CD4-positive, alpha-beta T cell (primary cell): ENCODE data around the gene TSHZ1. TPM values are rescaled to one million over a fixed set of nuclear protein-coding genes. Genes with fewer than 3 reads are reported as not detected.

Experiments
- ATAC-seq: fragments of 200-7000 bp; cut with Tn5 transposase; one replicate; pipeline ENCODE4 v1.10.0; 2022; ENCODE audit warnings: mild to moderate bottlenecking; ENCODE audit not compliant: poor library complexity
- CTCF ChIA-PET: fragments of 350-600 bp; sonication (Branson Sonifier 250); formaldehyde crosslinking; loops from one replicate; lab custom pipeline; 2021; ENCODE audit warnings: antibody characterized with exemption, inconsistent platforms; lab: Charles Lee
- POLR2A ChIA-PET: fragments of 350-600 bp; sonication (Branson Sonifier 250); formaldehyde crosslinking; loops from one replicate; lab custom pipeline; 2021; ENCODE audit warnings: antibody characterized with exemption, inconsistent platforms; lab: Charles Lee
- DNase-seq, 14 experiments: peaks; one replicate each; pipeline ENCODE4 v3.0.0-alpha.2; 2013 to 2020; ENCODE audit warnings: mixed read lengths in 2 of 14
- H3K27ac ChIP-seq, 2 donors: one replicate each; pipeline versions ENCODE4 v1.5.1 to v1.7.0; 2013; ENCODE audit warnings: low read length in 2 of 2, low read depth in 1 of 2, mild to moderate bottlenecking in 1 of 2
- H3K27me3 ChIP-seq, 2 experiments: 1 replicate in 1 of 2; 2 replicates in 1 of 2; pipeline versions ENCODE4 v1.6.1 to v1.7.0; 2013; ENCODE audit warnings: low read length in 2 of 2, control low read depth in 1 of 2, mild to moderate bottlenecking in 1 of 2, moderate library complexity in 1 of 2; ENCODE audit not compliant: insufficient read depth in 2 of 2, control insufficient read depth in 1 of 2
- H3K36me3 ChIP-seq: one replicate; pipeline ENCODE4 v1.6.1; 2013; ENCODE audit warnings: low read length, control low read depth; ENCODE audit not compliant: insufficient read depth
- H3K4me1 ChIP-seq: one replicate; pipeline ENCODE4 v1.6.1; 2013; ENCODE audit warnings: low read length, control low read depth; ENCODE audit not compliant: insufficient read depth
- H3K4me3 ChIP-seq: one replicate; pipeline ENCODE4 v1.5.1; 2013; ENCODE audit warnings: mild to moderate bottlenecking, low read length, moderate library complexity
- H3K9me3 ChIP-seq, 2 experiments: 1 replicate in 1 of 2; 2 replicates in 1 of 2; pipeline versions ENCODE4 v1.6.1 to v1.7.0; 2013; ENCODE audit warnings: low read length in 2 of 2, mild to moderate bottlenecking in 2 of 2, control low read depth in 1 of 2, moderate library complexity in 1 of 2; ENCODE audit not compliant: control insufficient read depth in 1 of 2, insufficient read depth in 1 of 2
- H3K27ac Mint-ChIP-seq: one replicate; pipeline ENCODE4 v1.8.0; 2020; ENCODE audit warnings: mixed read lengths
- H3K27me3 Mint-ChIP-seq: one replicate; pipeline ENCODE4 v1.8.0; 2021; ENCODE audit warnings: mixed read lengths
- H3K36me3 Mint-ChIP-seq: one replicate; pipeline ENCODE4 v1.8.0; 2021; ENCODE audit warnings: low read depth, mixed read lengths
- H3K4me1 Mint-ChIP-seq: one replicate; pipeline ENCODE4 v1.8.0; 2021; ENCODE audit warnings: low read depth, mixed read lengths
- H3K4me3 Mint-ChIP-seq: one replicate; pipeline ENCODE4 v1.8.0; 2020; ENCODE audit warnings: mild to moderate bottlenecking, mixed read lengths
- H3K9me3 Mint-ChIP-seq: one replicate; pipeline ENCODE4 v1.8.0; 2020; ENCODE audit warnings: mixed read lengths
- intact Hi-C, 2 experiments: fragments of 100-400 bp; cut with DNase I in 1 of 2; cut with micrococcal nuclease in 1 of 2; formaldehyde crosslinking; loops; one replicate each; pipeline versions ENCODE4 v1.15.1 to v1.9.0; 2023 to 2025; cut with DNase I, micrococcal nuclease
- polyA plus RNA-seq, 2 donors: library from polyadenylated mRNA; unstranded; fragments of 120-200 nt; gene quantifications; one replicate each; pipeline ENCODE4 v1.2.1, GENCODE V29; 2013
- total RNA-seq, 174 experiments: library from RNA in 2 of 174; stranded (reverse) in 2 of 174; gene quantifications; one replicate each; pipeline ENCODE4 v1.2.3 and lab custom pipeline; 2021 to 2026
- TF ChIP-seq, protein P1 (sequence below): fragments of 200-600 bp; IDR thresholded peaks from one replicate; pipeline ENCODE4 v1.8.0; 2022; ENCODE audit warnings: antibody characterized with exemption, mild to moderate bottlenecking

Gene TSHZ1, protein sequence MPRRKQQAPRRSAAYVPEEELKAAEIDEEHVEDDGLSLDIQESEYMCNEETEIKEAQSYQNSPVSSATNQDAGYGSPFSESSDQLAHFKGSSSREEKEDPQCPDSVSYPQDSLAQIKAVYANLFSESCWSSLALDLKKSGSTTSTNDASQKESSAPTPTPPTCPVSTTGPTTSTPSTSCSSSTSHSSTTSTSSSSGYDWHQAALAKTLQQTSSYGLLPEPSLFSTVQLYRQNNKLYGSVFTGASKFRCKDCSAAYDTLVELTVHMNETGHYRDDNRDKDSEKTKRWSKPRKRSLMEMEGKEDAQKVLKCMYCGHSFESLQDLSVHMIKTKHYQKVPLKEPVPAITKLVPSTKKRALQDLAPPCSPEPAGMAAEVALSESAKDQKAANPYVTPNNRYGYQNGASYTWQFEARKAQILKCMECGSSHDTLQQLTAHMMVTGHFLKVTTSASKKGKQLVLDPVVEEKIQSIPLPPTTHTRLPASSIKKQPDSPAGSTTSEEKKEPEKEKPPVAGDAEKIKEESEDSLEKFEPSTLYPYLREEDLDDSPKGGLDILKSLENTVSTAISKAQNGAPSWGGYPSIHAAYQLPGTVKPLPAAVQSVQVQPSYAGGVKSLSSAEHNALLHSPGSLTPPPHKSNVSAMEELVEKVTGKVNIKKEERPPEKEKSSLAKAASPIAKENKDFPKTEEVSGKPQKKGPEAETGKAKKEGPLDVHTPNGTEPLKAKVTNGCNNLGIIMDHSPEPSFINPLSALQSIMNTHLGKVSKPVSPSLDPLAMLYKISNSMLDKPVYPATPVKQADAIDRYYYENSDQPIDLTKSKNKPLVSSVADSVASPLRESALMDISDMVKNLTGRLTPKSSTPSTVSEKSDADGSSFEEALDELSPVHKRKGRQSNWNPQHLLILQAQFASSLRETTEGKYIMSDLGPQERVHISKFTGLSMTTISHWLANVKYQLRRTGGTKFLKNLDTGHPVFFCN (N-terminal part only)
- total RNA-seq: 10 to 100 TPM; 19.9 to 21.5 TPM
- polyA plus RNA-seq (2013, experiment 1 of 2): 20.1 TPM
- polyA plus RNA-seq (2013, experiment 2 of 2): 21.5 TPM
- 10.0 to 77.8 (median 42.0) reads per million in 172 experiments for total RNA-seq (lab: John Stamatoyannopoulos, UW)

DNA sequence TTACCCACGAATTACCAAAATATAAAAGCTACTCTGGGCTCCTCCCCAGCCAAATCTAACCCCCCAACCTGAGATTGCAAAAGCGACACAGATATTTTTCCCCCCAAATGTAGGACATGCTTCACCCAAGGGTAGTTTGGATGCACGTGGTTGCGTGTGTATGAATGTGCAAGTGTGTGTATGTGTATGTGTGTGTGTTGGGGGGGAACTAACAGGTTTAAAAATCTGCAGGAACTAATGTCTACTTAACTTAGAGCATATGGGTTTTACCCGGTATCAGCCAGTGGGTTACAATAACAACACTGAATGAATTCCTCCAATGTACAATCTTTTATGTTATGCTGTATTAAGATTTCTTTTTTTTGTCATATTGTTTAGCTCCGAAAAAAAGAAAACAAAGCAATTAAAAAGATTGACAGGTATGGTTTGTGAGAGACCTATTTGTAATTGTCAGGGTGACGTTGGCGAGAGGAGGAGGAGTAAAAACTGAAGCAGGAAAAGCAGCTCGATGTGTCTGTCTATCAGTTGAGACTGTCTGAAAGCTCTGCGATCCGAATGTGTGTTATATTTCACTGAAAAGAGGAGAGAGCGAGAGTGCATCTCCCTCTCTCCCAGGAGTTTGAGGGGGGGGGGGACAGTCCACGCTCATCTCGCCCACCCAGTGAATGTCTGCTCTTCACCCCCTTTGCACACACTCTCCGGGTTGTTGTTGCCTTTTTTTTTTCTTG is at the start of gene TSHZ1:
Gene TSHZ1, plus strand, starts transcription at position 524 of the 728 bp plus-strand sequence. CDS start 1,080 bp downstream, outside the sequence.
- peak; percentile 62 for ATAC-seq
- peaks cover 71% of the 10 kb centered on the region for H3K4me1 Mint-ChIP-seq
- DNase-seq: peak in 13 of 14 experiments; percentile 27 to 93 (median 46)
- no peaks in the 10 kb centered on the region for H3K9me3 ChIP-seq
- TF ChIP-seq, protein P1, sequence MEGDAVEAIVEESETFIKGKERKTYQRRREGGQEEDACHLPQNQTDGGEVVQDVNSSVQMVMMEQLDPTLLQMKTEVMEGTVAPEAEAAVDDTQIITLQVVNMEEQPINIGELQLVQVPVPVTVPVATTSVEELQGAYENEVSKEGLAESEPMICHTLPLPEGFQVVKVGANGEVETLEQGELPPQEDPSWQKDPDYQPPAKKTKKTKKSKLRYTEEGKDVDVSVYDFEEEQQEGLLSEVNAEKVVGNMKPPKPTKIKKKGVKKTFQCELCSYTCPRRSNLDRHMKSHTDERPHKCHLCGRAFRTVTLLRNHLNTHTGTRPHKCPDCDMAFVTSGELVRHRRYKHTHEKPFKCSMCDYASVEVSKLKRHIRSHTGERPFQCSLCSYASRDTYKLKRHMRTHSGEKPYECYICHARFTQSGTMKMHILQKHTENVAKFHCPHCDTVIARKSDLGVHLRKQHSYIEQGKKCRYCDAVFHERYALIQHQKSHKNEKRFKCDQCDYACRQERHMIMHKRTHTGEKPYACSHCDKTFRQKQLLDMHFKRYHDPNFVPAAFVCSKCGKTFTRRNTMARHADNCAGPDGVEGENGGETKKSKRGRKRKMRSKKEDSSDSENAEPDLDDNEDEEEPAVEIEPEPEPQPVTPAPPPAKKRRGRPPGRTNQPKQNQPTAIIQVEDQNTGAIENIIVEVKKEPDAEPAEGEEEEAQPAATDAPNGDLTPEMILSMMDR: no peak
- H3K27ac Mint-ChIP-seq: peak within 1 kb of the TSS; percentile 99
- no peaks in the 10 kb centered on the region for H3K9me3 Mint-ChIP-seq
- intact Hi-C loops: loop anchor here (2.0 to 10.0 kb wide), 6 partner anchors 36 to 1614 kb away; partner anchors contain the start of genes CNDP2 (in 1 of the 2), ZNF236 (in 1 of the 2) and ZNF407 (in 1 of the 2)
- ChIA-PET CTCF (interaction anchor here (0.6 kb wide), 1 partner anchor 170 kb away, joined by 3 read pairs; no protein-coding TSS in a partner anchor), POLR2A (interaction anchor here (0.6 to 2.9 kb wide), 29 partner anchors 8 to 712 kb away, joined by 3 to 60 read pairs (median 5); partner anchors contain the start of gene ZNF407)
- no peaks in the 10 kb centered on the region for H3K27me3 ChIP-seq
- no peaks in the 10 kb centered on the region for H3K36me3 ChIP-seq
- peaks cover 45% of the 10 kb centered on the region for H3K4me1 ChIP-seq
- peak within 1 kb of the TSS; percentile 98 for H3K4me3 ChIP-seq
- no peaks in the 10 kb centered on the region for H3K27me3 Mint-ChIP-seq
- peak within 1 kb of the TSS; percentile 94 for H3K4me3 Mint-ChIP-seq
- H3K36me3 Mint-ChIP-seq: peaks cover 38% of the 10 kb centered on the region
- H3K27ac ChIP-seq: peak within 1 kb of the TSS; percentile 78 to 81

DNA sequence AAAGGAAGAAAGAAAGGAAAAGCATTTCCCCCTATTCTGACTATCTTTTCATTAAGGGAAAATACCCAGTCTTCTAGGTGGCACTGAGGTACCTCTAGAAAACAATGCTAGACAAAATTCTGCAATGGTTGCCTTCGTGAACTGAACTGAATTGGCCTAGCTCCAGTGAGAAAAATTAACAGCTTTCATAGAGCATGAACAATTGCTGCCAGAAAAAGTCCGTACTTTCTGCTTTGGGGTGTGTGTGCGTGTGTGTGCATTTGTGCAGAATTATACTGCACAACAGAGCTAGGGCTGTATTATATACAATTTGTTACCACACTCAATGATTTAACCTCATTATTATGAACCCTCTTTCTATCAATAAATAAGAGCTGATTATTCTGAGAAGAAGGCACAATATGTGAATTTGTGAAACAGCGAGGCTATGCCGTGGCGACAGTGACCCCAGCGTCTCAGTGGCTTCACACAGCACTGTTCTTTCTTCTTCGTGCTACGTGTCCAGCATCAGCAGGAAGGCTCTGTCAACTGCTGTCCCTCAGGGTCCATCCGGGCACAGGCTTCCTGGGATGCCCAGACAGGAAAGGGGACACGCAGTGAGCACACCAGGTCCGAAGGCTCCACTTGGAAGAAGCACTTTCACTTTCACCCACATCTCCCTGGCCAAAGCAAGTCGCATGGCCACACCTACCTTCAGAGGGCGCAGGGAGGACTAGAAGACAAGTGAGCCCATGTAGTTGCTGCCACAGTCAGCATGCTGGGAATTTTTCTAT is 49.2 kb upstream of the TSHZ1 start:
- peak; percentile 56 for ATAC-seq
- no peaks in the 10 kb centered on the region for H3K36me3 Mint-ChIP-seq
- H3K27ac Mint-ChIP-seq: peak overlapping the region; percentile 67
- ChIA-PET POLR2A (interaction anchor here (1.1 to 1.3 kb wide), 2 partner anchors 48 to 54 kb away, joined by 4 to 5 read pairs; partner anchors contain the start of genes PTGR3 and TSHZ1), CTCF (no interaction called here)
- H3K36me3 ChIP-seq: no peaks in the 10 kb centered on the region
- DNase-seq: peak in 11 of 14 experiments; percentile 4 to 67 (median 23)
- TF ChIP-seq, protein P1: no peak
- H3K4me3 Mint-ChIP-seq: peak overlapping the region; percentile 90
- no peak overlapping the region for H3K27ac ChIP-seq
- H3K4me3 ChIP-seq: peak overlapping the region; percentile 63
- H3K9me3 Mint-ChIP-seq: no peaks in the 10 kb centered on the region
- H3K4me1 Mint-ChIP-seq: peaks cover 17% of the 10 kb centered on the region
- H3K4me1 ChIP-seq: peaks cover 7% of the 10 kb centered on the region
- intact Hi-C loops: no loop called here
- no peaks in the 10 kb centered on the region for H3K9me3 ChIP-seq
- H3K27me3 Mint-ChIP-seq: no peaks in the 10 kb centered on the region
- no peaks in the 10 kb centered on the region for H3K27me3 ChIP-seq
